Measurements from ENCODE around the gene APMAP. TPM values are rescaled to one million over a fixed set of nuclear protein-coding genes. Genes with fewer than 3 reads are reported as not detected.

The APMAP gene
- polyA plus RNA-seq (2012; ENCODE audit: insufficient read depth, insufficient read length, low read depth): 120 TPM

GRCh38 chr20:24992487-24993205 is at the start of gene APMAP:
TSS of gene APMAP (minus strand) at chr20:24992751. CDS start at chr20:24992688, 63 bp downstream.
- Histone ChIP-seq H3K9me3 (no peaks in the 10 kb centered on the region), H3K36me3 (no peaks in the 10 kb centered on the region), H3K27me3 (no peaks in the 10 kb centered on the region), H3K4me1 (no peaks in the 10 kb centered on the region; the same call in 1 of the 2 replicates), H3K4me3 (ENCODE audit: low read depth, low read length) (peak within 1 kb of the TSS; percentile 89)
- TF ChIP-seq CTCF (IDR thresholded peaks at IDR 0.05; ENCODE audit: low read depth, low read length): no peak
- DNase-seq: peak; percentile 96

GRCh38 chr20:25041813-25042530 is 49.4 kb upstream of the APMAP start:
- no peak overlapping the region for H3K4me3 ChIP-seq (ENCODE audit: low read depth, low read length)
- H3K27me3 ChIP-seq: peaks cover 5% of the 10 kb centered on the region; the same call in 1 of the 2 replicates
- no peaks in the 10 kb centered on the region for H3K4me1 ChIP-seq
- DNase-seq: no peak
- no peaks in the 10 kb centered on the region for H3K36me3 ChIP-seq
- no peaks in the 10 kb centered on the region for H3K9me3 ChIP-seq
- no peak for TF ChIP-seq CTCF (IDR thresholded peaks at IDR 0.05; ENCODE audit: low read depth, low read length)

GRCh38 chr20:25040438-25040831 is 47.9 kb upstream of the APMAP start:
- Histone ChIP-seq H3K9me3 (no peaks in the 10 kb centered on the region), H3K4me1 (no peaks in the 10 kb centered on the region), H3K27me3 (no peaks in the 10 kb centered on the region), H3K36me3 (no peaks in the 10 kb centered on the region), H3K4me3 (ENCODE audit: low read depth, low read length) (no peak overlapping the region)
- no peak for DNase-seq
- TF ChIP-seq CTCF (IDR thresholded peaks at IDR 0.05; ENCODE audit: low read depth, low read length): no peak

GRCh38 chr20:25039697-25040437 is 47.3 kb upstream of the APMAP start:
- H3K4me1 ChIP-seq: no peaks in the 10 kb centered on the region
- no peaks in the 10 kb centered on the region for H3K27me3 ChIP-seq
- TF ChIP-seq CTCF (IDR thresholded peaks at IDR 0.05; ENCODE audit: low read depth, low read length): no peak
- no peak overlapping the region for H3K4me3 ChIP-seq (ENCODE audit: low read depth, low read length)
- DNase-seq: no peak
- H3K36me3 ChIP-seq: no peaks in the 10 kb centered on the region
- no peaks in the 10 kb centered on the region for H3K9me3 ChIP-seq

GRCh38 chr20:25038591-25039015 is 46.1 kb upstream of the APMAP start:
- no peaks in the 10 kb centered on the region for H3K4me1 ChIP-seq
- no peak for DNase-seq
- no peak for TF ChIP-seq CTCF (IDR thresholded peaks at IDR 0.05; ENCODE audit: low read depth, low read length)

More at GRCh38 chr20:25038591-25039015, 46.1 kb upstream of the APMAP start:
- Histone ChIP-seq H3K27me3 (no peaks in the 10 kb centered on the region), H3K4me3 (ENCODE audit: low read depth, low read length) (no peak overlapping the region), H3K9me3 (no peaks in the 10 kb centered on the region), H3K36me3 (no peaks in the 10 kb centered on the region)
